Bronchial epithelial cell (primary cell): ENCODE data around the gene CELSR2. TPM values are rescaled to one million over a fixed set of nuclear protein-coding genes. Genes with fewer than 3 reads are reported as not detected.
"Not testable (repeated sequence)": the region's sequence is repeated elsewhere in the genome, so short reads cannot be mapped to it uniquely, and the experiment has no call there.

Experiments used
- DNase-seq: peaks from one replicate; pipeline ENCODE4 v3.0.0-alpha.2; 2010; ENCODE audit warnings: low read depth
- FAIRE-seq: peaks from 2 replicates; lab custom pipeline; 2011; peaks lifted over from hg19 to GRCh38; lab: Jason Lieb, UNC
- H3K27me3 ChIP-seq: 2 replicates; pipeline ENCODE4 v1.5.1; 2011; ENCODE audit warnings: low read length; ENCODE audit not compliant: control insufficient read depth, insufficient read depth
- H3K36me3 ChIP-seq: 2 replicates; pipeline ENCODE4 v1.5.1; 2011; ENCODE audit warnings: low read length; ENCODE audit not compliant: control insufficient read depth, insufficient read depth
- H3K4me3 ChIP-seq: 2 replicates; pipeline ENCODE4 v1.5.1; 2011; ENCODE audit warnings: mild to moderate bottlenecking, low read depth, low read length, control low read depth
- total RNA-seq: library from RNA; depleted of rRNA; stranded (reverse); fragments of >200 nt; gene quantifications from 2 replicates; pipeline ENCODE4 v1.2.1, GENCODE V29; 2014
- TF ChIP-seq, protein P1 (sequence below): IDR thresholded peaks from 2 replicates; pipeline ENCODE4 v1.5.1; 2011; ENCODE audit warnings: mild to moderate bottlenecking, moderate library complexity, low read length, control low read depth, inconsistent platforms; ENCODE audit not compliant: insufficient read depth, severe bottlenecking

Gene CELSR2
- total RNA-seq, 1 donor from 2014 or later: 9.2 TPM

DNA sequence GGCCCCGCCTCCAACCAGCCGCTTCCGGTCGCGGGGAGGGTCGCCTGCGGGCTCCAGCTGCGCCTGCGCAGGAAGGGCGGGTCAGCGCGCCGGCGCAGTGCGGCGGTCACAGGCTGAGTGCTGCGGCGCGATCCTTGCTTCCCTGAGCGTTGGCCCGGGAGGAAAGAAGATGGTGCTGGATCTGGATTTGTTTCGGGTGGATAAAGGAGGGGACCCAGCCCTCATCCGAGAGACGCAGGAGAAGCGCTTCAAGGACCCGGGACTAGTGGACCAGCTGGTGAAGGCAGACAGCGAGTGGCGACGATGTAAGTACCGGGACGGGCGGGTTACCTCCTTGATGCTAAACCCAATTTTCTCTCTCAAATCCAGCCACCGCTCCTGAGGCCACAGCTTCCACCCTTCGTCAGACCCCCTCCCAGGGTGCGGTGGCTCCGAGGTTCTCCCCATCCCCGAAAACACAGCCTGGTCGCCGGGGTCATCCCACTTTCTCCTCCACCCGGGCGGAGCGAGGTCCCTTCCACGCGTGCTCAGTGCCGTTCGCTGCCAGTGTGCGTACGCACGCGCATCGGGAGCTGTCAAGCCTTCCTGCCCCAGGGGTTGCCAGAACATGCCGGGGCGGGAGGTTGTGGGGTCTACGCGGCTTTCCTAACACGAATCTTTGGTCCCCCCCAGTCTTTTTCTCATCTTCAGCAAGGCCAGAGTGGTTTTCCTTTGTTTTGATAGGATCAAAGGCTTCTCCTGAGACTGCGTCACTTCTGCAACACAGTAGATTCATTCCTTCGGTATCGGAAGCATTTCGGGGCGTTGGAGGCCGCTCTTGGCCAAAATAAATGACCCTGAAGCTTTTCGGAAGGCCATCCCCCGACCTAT, 35.3 kb upstream of the CELSR2 start, which contains the start of gene SARS1:
TSS of gene SARS1 (plus strand) at position 95 of the 870 bp plus-strand sequence. CDS start at position 170, 75 bp downstream.
- Histone ChIP-seq H3K36me3 (peaks cover 12% of the 10 kb centered on the region), H3K4me3 (peak within 1 kb of the TSS; percentile 96), H3K27me3 (no peaks in the 10 kb centered on the region)
- DNase-seq (peak; percentile 70), FAIRE-seq (no peak)
- TF ChIP-seq, protein P1, sequence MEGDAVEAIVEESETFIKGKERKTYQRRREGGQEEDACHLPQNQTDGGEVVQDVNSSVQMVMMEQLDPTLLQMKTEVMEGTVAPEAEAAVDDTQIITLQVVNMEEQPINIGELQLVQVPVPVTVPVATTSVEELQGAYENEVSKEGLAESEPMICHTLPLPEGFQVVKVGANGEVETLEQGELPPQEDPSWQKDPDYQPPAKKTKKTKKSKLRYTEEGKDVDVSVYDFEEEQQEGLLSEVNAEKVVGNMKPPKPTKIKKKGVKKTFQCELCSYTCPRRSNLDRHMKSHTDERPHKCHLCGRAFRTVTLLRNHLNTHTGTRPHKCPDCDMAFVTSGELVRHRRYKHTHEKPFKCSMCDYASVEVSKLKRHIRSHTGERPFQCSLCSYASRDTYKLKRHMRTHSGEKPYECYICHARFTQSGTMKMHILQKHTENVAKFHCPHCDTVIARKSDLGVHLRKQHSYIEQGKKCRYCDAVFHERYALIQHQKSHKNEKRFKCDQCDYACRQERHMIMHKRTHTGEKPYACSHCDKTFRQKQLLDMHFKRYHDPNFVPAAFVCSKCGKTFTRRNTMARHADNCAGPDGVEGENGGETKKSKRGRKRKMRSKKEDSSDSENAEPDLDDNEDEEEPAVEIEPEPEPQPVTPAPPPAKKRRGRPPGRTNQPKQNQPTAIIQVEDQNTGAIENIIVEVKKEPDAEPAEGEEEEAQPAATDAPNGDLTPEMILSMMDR: no peak

DNA sequence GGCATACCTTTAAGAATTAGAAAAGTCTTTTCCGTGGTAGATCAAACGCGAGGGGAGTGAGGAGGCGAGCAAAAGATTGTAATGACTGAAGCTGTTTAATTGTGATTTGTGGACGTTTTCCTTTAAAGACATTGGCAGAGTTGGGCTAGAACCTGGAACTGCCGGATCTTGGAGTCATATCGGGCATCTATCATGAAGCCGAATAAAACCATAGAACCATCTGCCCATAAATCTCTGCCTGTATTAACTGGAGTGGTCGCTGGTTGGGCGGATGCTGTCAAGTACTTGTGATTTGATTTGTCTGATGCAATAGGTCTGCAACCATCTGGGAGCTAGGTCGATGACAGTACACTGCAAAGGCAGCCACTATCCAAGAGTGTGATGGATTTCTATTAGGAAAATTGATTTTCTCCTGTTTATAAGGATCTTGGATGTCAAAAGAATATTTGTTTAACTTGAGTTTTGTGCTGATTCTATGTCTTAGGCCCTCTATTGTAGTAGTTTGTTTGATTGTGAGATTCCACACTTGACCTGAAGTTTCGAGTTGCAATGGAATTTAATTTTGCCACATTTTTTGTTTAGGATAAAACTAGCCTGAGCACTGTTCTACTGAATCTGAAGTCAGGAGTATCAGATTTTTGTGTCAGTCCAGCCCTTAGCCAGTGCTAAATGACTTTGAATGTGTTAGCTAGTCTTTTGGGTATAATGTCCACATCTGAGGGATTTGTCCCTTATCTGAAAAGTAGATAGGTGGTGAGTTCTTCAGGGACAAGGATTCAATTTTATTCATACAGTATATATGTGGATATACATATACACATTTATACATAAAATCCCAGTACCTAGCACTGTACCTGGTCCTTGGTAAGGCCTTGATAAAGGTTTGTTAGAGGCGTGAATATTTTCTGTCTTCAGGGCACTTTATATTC, 34.4 kb upstream of the CELSR2 start:
- no peak for FAIRE-seq
- Histone ChIP-seq H3K4me3 (peak overlapping the region; percentile 96), H3K36me3 (peaks cover 12% of the 10 kb centered on the region), H3K27me3 (no peaks in the 10 kb centered on the region)
- peak; percentile 76 for DNase-seq
- TF ChIP-seq, protein P1: no peak

DNA sequence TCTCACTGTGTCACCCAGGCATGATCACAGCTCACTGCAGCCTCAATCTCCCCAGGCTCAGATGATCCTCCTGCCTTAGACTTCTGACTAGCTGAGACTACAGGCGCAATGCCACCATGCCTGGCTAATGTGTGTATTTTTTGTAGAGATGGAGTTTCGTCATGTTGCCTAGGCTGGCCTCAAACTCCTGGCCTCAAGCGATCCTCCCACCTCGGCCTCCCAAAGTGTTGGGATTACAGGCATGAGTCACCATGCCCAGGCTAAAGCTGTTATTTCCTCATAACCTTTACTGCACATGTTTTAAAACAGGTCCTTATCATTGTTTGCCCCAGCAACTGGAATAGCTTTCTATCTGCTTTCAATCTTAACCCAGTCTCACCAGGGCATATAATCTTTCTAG, 32.7 kb upstream of the CELSR2 start:
- no peaks in the 10 kb centered on the region for H3K27me3 ChIP-seq
- FAIRE-seq (no peak), DNase-seq (no peak)
- TF ChIP-seq, protein P1: no peak
- peaks cover 12% of the 10 kb centered on the region for H3K36me3 ChIP-seq
- no peak overlapping the region for H3K4me3 ChIP-seq

DNA sequence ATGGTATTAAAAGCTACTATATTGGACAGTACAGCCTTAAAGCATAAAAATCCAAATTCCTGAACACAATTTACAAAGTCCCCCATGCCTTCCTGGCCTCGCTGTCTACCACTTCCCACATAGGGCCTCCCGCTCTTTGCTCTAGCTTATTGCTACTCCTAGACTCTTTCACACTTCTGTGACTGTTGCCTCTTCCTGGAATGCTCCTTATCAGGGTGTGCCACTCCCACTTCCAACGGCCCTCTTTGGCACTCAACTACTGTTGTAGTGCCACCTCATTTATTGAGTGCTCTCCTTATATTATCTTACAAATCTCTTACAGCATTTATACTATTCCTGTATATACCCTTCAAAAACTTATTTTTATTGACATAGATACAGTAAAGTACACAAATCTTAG, 30.8 kb upstream of the CELSR2 start:
- no peak for FAIRE-seq
- Histone ChIP-seq H3K36me3 (peaks cover 12% of the 10 kb centered on the region), H3K27me3 (no peaks in the 10 kb centered on the region), H3K4me3 (no peak overlapping the region)
- DNase-seq: no peak
- TF ChIP-seq, protein P1: no peak

DNA sequence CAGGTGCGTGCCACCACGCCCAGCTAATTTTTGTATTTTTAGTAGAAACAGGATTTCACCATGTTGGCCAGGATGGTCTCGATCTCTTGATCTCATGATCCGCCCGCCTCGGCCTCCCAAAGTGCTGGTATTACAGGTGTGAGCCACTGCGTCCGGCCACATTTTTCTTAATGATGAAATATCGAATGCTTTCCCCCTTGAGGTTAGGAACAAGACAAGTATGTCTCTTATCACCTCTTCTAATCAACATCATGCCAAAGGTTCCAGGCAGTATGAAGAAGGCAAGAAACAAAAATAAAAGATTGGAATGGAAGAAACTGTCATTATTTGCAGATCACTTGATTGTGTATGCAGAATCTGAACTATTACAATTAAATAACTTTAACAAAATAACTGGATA, 28.1 kb upstream of the CELSR2 start:
- not testable (repeated sequence) for FAIRE-seq, H3K4me3 ChIP-seq, DNase-seq, H3K27me3 ChIP-seq
- peaks cover 11% of the 10 kb centered on the region for H3K36me3 ChIP-seq

DNA sequence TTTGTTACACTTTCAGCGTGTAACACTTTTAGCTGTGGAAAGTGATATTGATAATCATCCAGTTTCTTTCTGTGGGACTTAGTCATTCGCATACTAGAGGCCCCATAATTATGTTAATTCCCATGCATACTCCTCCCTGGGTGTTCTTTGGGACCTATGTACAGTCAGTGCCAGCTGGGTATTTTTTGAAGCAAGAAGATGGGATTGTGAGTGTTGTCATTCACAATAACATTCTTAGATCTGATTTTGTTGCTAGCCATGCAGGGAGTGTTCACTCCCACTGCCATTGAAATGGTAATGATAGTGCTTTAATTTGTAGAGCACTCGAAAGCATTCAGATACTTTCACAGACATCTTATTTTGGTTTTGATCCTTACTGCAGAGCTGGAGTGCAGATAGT, 24.0 kb upstream of the CELSR2 start:
- TF ChIP-seq, protein P1: no peak
- Histone ChIP-seq H3K27me3 (no peaks in the 10 kb centered on the region), H3K4me3 (no peak overlapping the region), H3K36me3 (peaks cover 23% of the 10 kb centered on the region)
- FAIRE-seq (no peak), DNase-seq (no peak)
